HG03103 (cell line): ENCODE data around the gene GNAO1.

Experiments
- ATAC-seq: cut with Tn5 transposase; IDR thresholded peaks from one replicate; pipeline ENCODE4 v1.9.1; 2021; ENCODE audit warnings: low read depth; ENCODE audit not compliant: unreplicated experiment

The GNAO1 gene

GRCh38 chr16:56343661-56344517 is 152.6 kb downstream of the GNAO1 start:
- no peak for ATAC-seq

- no peak for ATAC-seq
Measured at GRCh38 chr16:56344518-56345405, 153.5 kb downstream of the GNAO1 start.

GRCh38 chr16:56345406-56346050 is 154.2 kb downstream of the GNAO1 start:
- ATAC-seq = no peak

- no peak for ATAC-seq
Measured at GRCh38 chr16:56346131-56346890, 155.0 kb downstream of the GNAO1 start.

GRCh38 chr16:56347166-56347565 is 155.9 kb downstream of the GNAO1 start:
- no peak for ATAC-seq

- ATAC-seq = no peak
Measured at GRCh38 chr16:56347670-56348069, 156.4 kb downstream of the GNAO1 start.

- ATAC-seq = no peak
Measured at GRCh38 chr16:56348168-56349085, 157.1 kb downstream of the GNAO1 start.

GRCh38 chr16:56349086-56349415 is 157.8 kb downstream of the GNAO1 start:
- no peak for ATAC-seq

- ATAC-seq = no peak
Measured at GRCh38 chr16:56349711-56350161, 158.4 kb downstream of the GNAO1 start.

- ATAC-seq = no peak
Measured at GRCh38 chr16:56350491-56351405, 159.5 kb downstream of the GNAO1 start.

- no peak for ATAC-seq
Measured at GRCh38 chr16:56351481-56351880, 160.2 kb downstream of the GNAO1 start.

GRCh38 chr16:56352351-56353053 is 161.2 kb downstream of the GNAO1 start:
- ATAC-seq = no peak

GRCh38 chr16:56353054-56353921 is 162.0 kb downstream of the GNAO1 start:
- no peak for ATAC-seq

GRCh38 chr16:56354016-56354415 is 162.7 kb downstream of the GNAO1 start:
- ATAC-seq = no peak

- ATAC-seq = no peak
Measured at GRCh38 chr16:56354746-56355145, 163.5 kb downstream of the GNAO1 start.

GRCh38 chr16:56355221-56355620 is 163.9 kb downstream of the GNAO1 start:
- no peak for ATAC-seq

- no peak for ATAC-seq
Measured at GRCh38 chr16:56355786-56356275, 164.5 kb downstream of the GNAO1 start.
